ENCODE measurements around the gene CDK10. TPM values are rescaled to one million over a fixed set of nuclear protein-coding genes. Genes with fewer than 3 reads are reported as not detected.

Gene CDK10
- total RNA-seq, 1 donor from 2014 or later = 40.5 TPM

- Histone ChIP-seq H3K9me3 (ENCODE audit: insufficient read depth, low read depth, low read length) (no peaks in the 10 kb centered on the region), H3K4me3 (ENCODE audit: insufficient read depth, low read depth, low read length) (no peak overlapping the region), H3K27ac (ENCODE audit: low read depth, low read length) (no peak overlapping the region), H3K36me3 (ENCODE audit: insufficient read depth, low read length) (no peaks in the 10 kb centered on the region), H3K4me2 (ENCODE audit: low read length) (no peak overlapping the region), H3K27me3 (ENCODE audit: insufficient read depth, low read length) (no peaks in the 10 kb centered on the region), H4K20me1 (ENCODE audit: insufficient read depth, low read length) (peaks cover 48% of the 10 kb centered on the region), H3K79me2 (ENCODE audit: insufficient read depth, low read length) (peaks cover 62% of the 10 kb centered on the region), H3K4me1 (ENCODE audit: insufficient read depth, low read length) (peaks cover 8% of the 10 kb centered on the region), H3K9ac (ENCODE audit: low read length) (no peak overlapping the region), H2AFZ (ENCODE audit: low read depth, low read length) (no peak overlapping the region)
- Mint-ChIP-seq H3K36me3 (ENCODE audit: low read depth, unreplicated experiment) (peaks cover 6% of the 10 kb centered on the region), H3K4me3 (ENCODE audit: unreplicated experiment) (no peak overlapping the region), H3K9me3 (ENCODE audit: unreplicated experiment) (no peaks in the 10 kb centered on the region), H3K27ac (ENCODE audit: unreplicated experiment) (no peak overlapping the region), H3K27me3 (ENCODE audit: low read depth, unreplicated experiment) (no peaks in the 10 kb centered on the region), H3K4me1 (ENCODE audit: low read depth, unreplicated experiment) (peaks cover 7% of the 10 kb centered on the region)
- FAIRE-seq = no peak
- DNase-seq (ENCODE audit: low read depth) = no peak
- TF ChIP-seq, protein P1, sequence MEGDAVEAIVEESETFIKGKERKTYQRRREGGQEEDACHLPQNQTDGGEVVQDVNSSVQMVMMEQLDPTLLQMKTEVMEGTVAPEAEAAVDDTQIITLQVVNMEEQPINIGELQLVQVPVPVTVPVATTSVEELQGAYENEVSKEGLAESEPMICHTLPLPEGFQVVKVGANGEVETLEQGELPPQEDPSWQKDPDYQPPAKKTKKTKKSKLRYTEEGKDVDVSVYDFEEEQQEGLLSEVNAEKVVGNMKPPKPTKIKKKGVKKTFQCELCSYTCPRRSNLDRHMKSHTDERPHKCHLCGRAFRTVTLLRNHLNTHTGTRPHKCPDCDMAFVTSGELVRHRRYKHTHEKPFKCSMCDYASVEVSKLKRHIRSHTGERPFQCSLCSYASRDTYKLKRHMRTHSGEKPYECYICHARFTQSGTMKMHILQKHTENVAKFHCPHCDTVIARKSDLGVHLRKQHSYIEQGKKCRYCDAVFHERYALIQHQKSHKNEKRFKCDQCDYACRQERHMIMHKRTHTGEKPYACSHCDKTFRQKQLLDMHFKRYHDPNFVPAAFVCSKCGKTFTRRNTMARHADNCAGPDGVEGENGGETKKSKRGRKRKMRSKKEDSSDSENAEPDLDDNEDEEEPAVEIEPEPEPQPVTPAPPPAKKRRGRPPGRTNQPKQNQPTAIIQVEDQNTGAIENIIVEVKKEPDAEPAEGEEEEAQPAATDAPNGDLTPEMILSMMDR (IDR thresholded peaks at IDR 0.05; ENCODE audit: insufficient read depth, low read depth, low read length) = no peak
- no peak for TF ChIP-seq EZH2 (IDR thresholded peaks at IDR 0.05; ENCODE audit: insufficient read depth, low read length)
These were observed 32.7 kb upstream of the CDK10 start for GRCh38 chr16:89653656-89654295.

GRCh38 chr16:89655062-89655643, 31.3 kb upstream of the CDK10 start:
- no peaks in the 10 kb centered on the region for H3K27me3 Mint-ChIP-seq (ENCODE audit: low read depth, unreplicated experiment)
- Histone ChIP-seq H3K9me3 (ENCODE audit: insufficient read depth, low read depth, low read length) (no peaks in the 10 kb centered on the region), H3K4me2 (ENCODE audit: low read length) (no peak overlapping the region), H3K27me3 (ENCODE audit: insufficient read depth, low read length) (no peaks in the 10 kb centered on the region), H3K4me3 (ENCODE audit: insufficient read depth, low read depth, low read length) (no peak overlapping the region), H3K79me2 (ENCODE audit: insufficient read depth, low read length) (peaks cover 76% of the 10 kb centered on the region), H3K36me3 (ENCODE audit: insufficient read depth, low read length) (no peaks in the 10 kb centered on the region), H3K27ac (ENCODE audit: low read depth, low read length) (no peak overlapping the region), H3K9ac (ENCODE audit: low read length) (no peak overlapping the region), H3K4me1 (ENCODE audit: insufficient read depth, low read length) (peaks cover 12% of the 10 kb centered on the region), H2AFZ (ENCODE audit: low read depth, low read length) (no peak overlapping the region), H4K20me1 (ENCODE audit: insufficient read depth, low read length) (peaks cover 46% of the 10 kb centered on the region)
- H3K9me3 Mint-ChIP-seq (ENCODE audit: unreplicated experiment) = no peaks in the 10 kb centered on the region
- no peak for DNase-seq (ENCODE audit: low read depth)
- peaks cover 9% of the 10 kb centered on the region for H3K4me1 Mint-ChIP-seq (ENCODE audit: low read depth, unreplicated experiment)
- peaks cover 5% of the 10 kb centered on the region for H3K36me3 Mint-ChIP-seq (ENCODE audit: low read depth, unreplicated experiment)
- no peak overlapping the region for H3K27ac Mint-ChIP-seq (ENCODE audit: unreplicated experiment)
- FAIRE-seq = no peak
- H3K4me3 Mint-ChIP-seq (ENCODE audit: unreplicated experiment) = peak overlapping the region; percentile 85
- TF ChIP-seq, protein P1 (IDR thresholded peaks at IDR 0.05; ENCODE audit: insufficient read depth, low read depth, low read length) = no peak
- no peak for TF ChIP-seq EZH2 (IDR thresholded peaks at IDR 0.05; ENCODE audit: insufficient read depth, low read length)
